Stomach (tissue), 9 donors: ENCODE measurements around the gene RAP2A. TPM values are rescaled to one million over a fixed set of nuclear protein-coding genes. Genes with fewer than 3 reads are reported as not detected.

ENCODE experiments used
- DNase-seq, 2 donors: peaks; one replicate each; pipeline versions ENCODE4 v3.0.0 to v3.0.0-alpha.2; 2013 to 2019
- H3K27ac ChIP-seq, 5 donors: fragments of 200-600 bp in 4 of 5; sonication (generic) in 4 of 5; one replicate each; pipeline ENCODE4 v1.5.1; 2013 to 2019; ENCODE audit warnings: mild to moderate bottlenecking in 1 of 5, moderate library complexity in 1 of 5
- H3K27me3 ChIP-seq, 3 donors: fragments of 200-600 bp; sonication (generic); one replicate each; pipeline ENCODE4 v1.5.1; 2017 to 2019; ENCODE audit warnings: mixed run types in 1 of 3
- H3K36me3 ChIP-seq, 4 donors: fragments of 200-600 bp; sonication (generic); 1 replicate in 3 of 4; 2 replicates in 1 of 4; pipeline ENCODE4 v1.5.1; 2016 to 2019
- H3K4me1 ChIP-seq, 4 donors: fragments of 200-600 bp; sonication (generic); one replicate each; pipeline ENCODE4 v1.5.1; 2016 to 2019
- H3K4me3 ChIP-seq, 4 donors: fragments of 200-600 bp; sonication (generic) in 3 of 4; one replicate each; pipeline ENCODE4 v1.5.1; 2016 to 2019; ENCODE audit warnings: mild to moderate bottlenecking in 1 of 4
- H3K9me3 ChIP-seq, 4 donors: fragments of 200-600 bp; sonication (generic); one replicate each; pipeline ENCODE4 v1.5.1; 2016 to 2019
- EP300 ChIP-seq: sonication (generic); formaldehyde crosslinking; IDR thresholded peaks from one replicate; pipeline ENCODE4 v1.6.1; 2017; ENCODE audit warnings: antibody characterized with exemption
- POLR2A ChIP-seq, 4 donors: fragments of 450-650 bp; IDR thresholded peaks; one replicate each; pipeline ENCODE4 v1.6.1; 2016; ENCODE audit warnings: antibody characterized with exemption in 4 of 4, control low read depth in 2 of 4, mild to moderate bottlenecking in 1 of 4, moderate library complexity in 1 of 4
- POLR2AphosphoS5 ChIP-seq, 3 donors: sonication (generic); formaldehyde crosslinking; IDR thresholded peaks; one replicate each; pipeline ENCODE4 v1.6.1; 2016; ENCODE audit warnings: antibody characterized with exemption in 3 of 3
- WGBS, 5 donors: extraction: QIAGEN DNeasy Blood & Tissue Kit in 3 of 5; methylation state at CpG; one replicate each; pipeline versions ENCODE4 v1.1.5 to v1.1.7; 2013 to 2018; 5-methylcytosine and 5-hydroxymethylcytosine counted together
- intact Hi-C: fragments of 100-400 bp; cut with DNase I; formaldehyde crosslinking; loops from one replicate; pipeline ENCODE4 v1.15.1; 2023; ENCODE audit warnings: low total_unique reads
- polyA plus RNA-seq, 3 donors: library from polyadenylated mRNA; stranded (reverse); fragments of 200-250 nt; gene quantifications; one replicate each; pipeline ENCODE4 v1.2.3, GENCODE V29; 2013
- total RNA-seq, 5 donors: library from RNA; depleted of rRNA; stranded (reverse); fragments of >200 nt; gene quantifications; one replicate each; pipeline versions ENCODE4 v1.1.0 to v1.2.3, GENCODE V29; 2014 to 2016
- TF ChIP-seq, protein P1 (sequence below), 7 experiments: fragments of 450-650 bp in 4 of 7; fragments of 200-600 bp in 3 of 7; sonication (generic) in 3 of 7; IDR thresholded peaks; one replicate each; pipeline ENCODE4 v1.5.1; 2016 to 2019; ENCODE audit warnings: antibody characterized with exemption in 7 of 7, control low read depth in 2 of 7, mild to moderate bottlenecking in 1 of 7
- donor health status: healthy with polysubstance abuse.
- donor health status: Bipolar disorder and iron deficiency.
- donor health status: healthy.

RAP2A gene
- total and polyA plus RNA-seq, 8 donors, result 2.6 to 51.0 (median 8.6) TPM

DNA sequence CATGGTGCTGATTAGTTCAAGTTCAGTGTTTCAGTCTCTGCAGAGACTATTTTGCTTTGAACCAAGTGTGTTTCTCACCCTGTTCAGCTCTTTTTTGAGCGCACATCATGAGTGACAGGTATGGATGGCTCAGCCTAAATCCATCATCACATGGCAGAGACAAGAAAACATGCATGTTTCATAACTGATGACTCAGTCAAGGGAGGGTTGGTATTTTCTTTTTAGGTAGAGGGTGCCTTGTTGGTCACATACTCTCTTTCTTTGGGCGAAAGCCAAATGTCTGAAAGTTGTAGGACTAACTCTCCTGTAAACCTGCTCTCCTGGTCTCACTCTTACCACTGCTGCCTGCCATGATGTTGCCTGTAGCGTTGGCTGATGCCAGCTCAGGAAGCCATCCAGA, 48.1 kb upstream of the RAP2A start:
- TF ChIP-seq EP300, result no peak
- TF ChIP-seq POLR2AphosphoS5 (IDR thresholded peaks at IDR 0.05), result no peak
- no peak for TF ChIP-seq POLR2A (IDR thresholded peaks at IDR 0.05)
- TF ChIP-seq, protein P1, sequence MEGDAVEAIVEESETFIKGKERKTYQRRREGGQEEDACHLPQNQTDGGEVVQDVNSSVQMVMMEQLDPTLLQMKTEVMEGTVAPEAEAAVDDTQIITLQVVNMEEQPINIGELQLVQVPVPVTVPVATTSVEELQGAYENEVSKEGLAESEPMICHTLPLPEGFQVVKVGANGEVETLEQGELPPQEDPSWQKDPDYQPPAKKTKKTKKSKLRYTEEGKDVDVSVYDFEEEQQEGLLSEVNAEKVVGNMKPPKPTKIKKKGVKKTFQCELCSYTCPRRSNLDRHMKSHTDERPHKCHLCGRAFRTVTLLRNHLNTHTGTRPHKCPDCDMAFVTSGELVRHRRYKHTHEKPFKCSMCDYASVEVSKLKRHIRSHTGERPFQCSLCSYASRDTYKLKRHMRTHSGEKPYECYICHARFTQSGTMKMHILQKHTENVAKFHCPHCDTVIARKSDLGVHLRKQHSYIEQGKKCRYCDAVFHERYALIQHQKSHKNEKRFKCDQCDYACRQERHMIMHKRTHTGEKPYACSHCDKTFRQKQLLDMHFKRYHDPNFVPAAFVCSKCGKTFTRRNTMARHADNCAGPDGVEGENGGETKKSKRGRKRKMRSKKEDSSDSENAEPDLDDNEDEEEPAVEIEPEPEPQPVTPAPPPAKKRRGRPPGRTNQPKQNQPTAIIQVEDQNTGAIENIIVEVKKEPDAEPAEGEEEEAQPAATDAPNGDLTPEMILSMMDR (IDR thresholded peaks at IDR 0.05), result no peak
- H3K27me3 ChIP-seq, result no peaks in the 10 kb centered on the region
- H3K27ac ChIP-seq, result peak overlapping the region in 3 of 5 donors; percentile 4 to 48 (median 11)
- H3K4me3 ChIP-seq, result no peak overlapping the region
- WGBS, 5 donors, result 93 to 98% (median 96%) methylated on average over 3 of the region's 3 CpGs
- peaks cover 0 to 59% (median 37%) of the 10 kb centered on the region in 4 donors for H3K36me3 ChIP-seq
- DNase-seq, result no peak
- peaks cover 0 to 6% (median 0%) of the 10 kb centered on the region in 4 donors for H3K4me1 ChIP-seq
- intact Hi-C loops, result no loop called here
- H3K9me3 ChIP-seq, result no peaks in the 10 kb centered on the region

DNA sequence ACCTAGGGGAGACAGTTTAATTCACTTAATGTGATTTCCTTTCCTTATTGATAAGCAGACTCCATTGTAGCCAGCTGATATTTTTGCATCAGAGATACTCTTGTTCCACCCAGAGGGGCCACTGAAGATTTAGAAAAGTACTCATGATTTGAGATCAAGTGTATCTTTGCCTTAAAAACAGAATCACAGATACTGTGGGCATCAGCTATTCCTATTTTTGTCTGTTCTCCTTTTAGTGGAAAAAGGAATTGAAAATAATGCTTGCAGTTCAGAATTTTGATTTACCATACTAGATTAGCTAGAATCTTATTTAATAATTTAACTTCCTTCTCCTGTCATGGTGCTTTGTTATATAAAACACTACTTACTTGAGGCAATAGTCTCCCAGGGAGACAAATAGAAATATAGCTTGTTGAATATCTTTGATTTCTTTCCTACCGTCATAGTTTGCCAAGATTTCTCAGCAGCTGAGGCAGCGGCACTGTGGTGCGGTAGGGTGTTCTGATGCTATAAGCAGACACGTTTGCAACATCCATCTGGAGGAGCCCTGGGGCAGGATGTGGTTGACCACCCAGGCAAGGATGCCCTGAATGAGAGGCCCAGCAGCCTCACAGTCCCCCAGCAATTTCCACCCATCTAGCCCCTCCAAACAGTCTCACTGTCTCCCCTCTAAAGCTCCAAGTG, 47.0 kb upstream of the RAP2A start:
- TF ChIP-seq, protein P1 (IDR thresholded peaks at IDR 0.05), result no peak
- no peak for TF ChIP-seq EP300
- TF ChIP-seq POLR2A (IDR thresholded peaks at IDR 0.05), result no peak
- TF ChIP-seq POLR2AphosphoS5 (IDR thresholded peaks at IDR 0.05), result no peak
- peaks cover 0 to 13% (median 2%) of the 10 kb centered on the region in 4 donors for H3K4me1 ChIP-seq
- H3K4me3 ChIP-seq, result no peak overlapping the region
- WGBS, 5 donors, result 62 to 92% (median 85%) methylated on average over 4 of the region's 4 CpGs
- H3K36me3 ChIP-seq, result peaks cover 3 to 61% (median 35%) of the 10 kb centered on the region in 4 donors
- H3K27ac ChIP-seq, result peak overlapping the region in 2 of 5 donors; percentile 48 to 58
- no peaks in the 10 kb centered on the region for H3K9me3 ChIP-seq
- intact Hi-C loops, result no loop called here
- H3K27me3 ChIP-seq, result no peaks in the 10 kb centered on the region
- DNase-seq, result peak in 1 of 2 donors; percentile 15

DNA sequence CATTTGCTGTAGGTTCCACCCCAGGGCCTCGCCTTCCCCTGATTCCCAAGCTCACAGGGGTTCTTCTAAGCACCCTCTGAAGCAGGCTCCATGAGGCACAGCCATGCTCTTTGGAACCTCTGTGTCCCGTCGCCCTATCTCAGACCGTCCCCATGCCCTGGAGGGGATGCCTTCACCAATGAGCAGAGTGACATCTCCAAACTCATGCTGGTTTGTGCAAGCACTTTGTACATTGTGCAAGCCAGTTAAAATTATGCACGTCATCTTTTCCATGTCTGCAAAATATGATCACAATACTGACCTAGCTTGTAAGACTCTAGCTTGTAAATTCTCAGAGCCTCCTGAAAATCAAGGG, 46.5 kb upstream of the RAP2A start:
- peaks cover 3 to 58% (median 32%) of the 10 kb centered on the region in 4 donors for H3K36me3 ChIP-seq
- H3K9me3 ChIP-seq, result no peaks in the 10 kb centered on the region
- intact Hi-C loops, result no loop called here
- no peak for DNase-seq
- H3K27ac ChIP-seq, result peak overlapping the region in 2 of 5 donors; percentile 48 to 58
- no peak overlapping the region for H3K4me3 ChIP-seq
- 75 to 96% (median 88%) methylated on average over 5 of the region's 5 CpGs for WGBS, 5 donors
- H3K27me3 ChIP-seq, result no peaks in the 10 kb centered on the region
- TF ChIP-seq EP300, result no peak
- TF ChIP-seq, protein P1 (IDR thresholded peaks at IDR 0.05), result no peak
- TF ChIP-seq POLR2AphosphoS5 (IDR thresholded peaks at IDR 0.05), result no peak
- TF ChIP-seq POLR2A (IDR thresholded peaks at IDR 0.05), result no peak
- peaks cover 0 to 18% (median 2%) of the 10 kb centered on the region in 4 donors for H3K4me1 ChIP-seq

DNA sequence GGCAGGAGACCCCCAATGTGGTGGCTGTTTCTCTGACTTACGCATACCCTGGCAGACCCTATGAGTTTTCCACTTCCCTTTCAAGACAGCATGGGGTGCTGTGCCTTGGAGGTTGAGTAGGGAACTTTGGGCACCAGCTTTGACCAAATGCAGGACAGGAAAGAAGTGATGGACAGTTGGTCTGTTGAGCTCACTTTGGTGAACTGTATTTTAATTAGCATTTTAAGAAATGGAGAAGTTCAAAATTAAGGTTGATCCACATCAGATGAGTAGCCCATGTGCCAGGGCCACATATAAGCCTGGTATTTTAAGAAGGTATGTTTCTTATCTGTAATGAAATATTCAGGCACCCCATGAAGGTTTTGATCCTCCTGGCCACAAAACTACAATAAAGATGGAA, 46.1 kb upstream of the RAP2A start:
- no peak overlapping the region for H3K4me3 ChIP-seq
- 85 to 100% (median 94%) methylated on average over 1 of the region's 1 CpG for WGBS, 5 donors
- no peaks in the 10 kb centered on the region for H3K9me3 ChIP-seq
- H3K4me1 ChIP-seq, result peaks cover 0 to 18% (median 2%) of the 10 kb centered on the region in 4 donors
- TF ChIP-seq, protein P1 (IDR thresholded peaks at IDR 0.05), result no peak
- TF ChIP-seq POLR2AphosphoS5 (IDR thresholded peaks at IDR 0.05), result no peak
- no peak for TF ChIP-seq POLR2A (IDR thresholded peaks at IDR 0.05)
- no peak for TF ChIP-seq EP300
- intact Hi-C loops, result no loop called here
- no peaks in the 10 kb centered on the region for H3K27me3 ChIP-seq
- DNase-seq, result no peak
- H3K27ac ChIP-seq, result peak overlapping the region in 2 of 5 donors; percentile 48 to 58
- peaks cover 3 to 56% (median 30%) of the 10 kb centered on the region in 4 donors for H3K36me3 ChIP-seq
